DMS79 (cell line): ENCODE measurements around the gene PLPPR5.

Experiments
- DNase-seq: peaks from one replicate; lab custom pipeline; 2025; lab: John Stamatoyannopoulos, UW

Gene PLPPR5

DNA sequence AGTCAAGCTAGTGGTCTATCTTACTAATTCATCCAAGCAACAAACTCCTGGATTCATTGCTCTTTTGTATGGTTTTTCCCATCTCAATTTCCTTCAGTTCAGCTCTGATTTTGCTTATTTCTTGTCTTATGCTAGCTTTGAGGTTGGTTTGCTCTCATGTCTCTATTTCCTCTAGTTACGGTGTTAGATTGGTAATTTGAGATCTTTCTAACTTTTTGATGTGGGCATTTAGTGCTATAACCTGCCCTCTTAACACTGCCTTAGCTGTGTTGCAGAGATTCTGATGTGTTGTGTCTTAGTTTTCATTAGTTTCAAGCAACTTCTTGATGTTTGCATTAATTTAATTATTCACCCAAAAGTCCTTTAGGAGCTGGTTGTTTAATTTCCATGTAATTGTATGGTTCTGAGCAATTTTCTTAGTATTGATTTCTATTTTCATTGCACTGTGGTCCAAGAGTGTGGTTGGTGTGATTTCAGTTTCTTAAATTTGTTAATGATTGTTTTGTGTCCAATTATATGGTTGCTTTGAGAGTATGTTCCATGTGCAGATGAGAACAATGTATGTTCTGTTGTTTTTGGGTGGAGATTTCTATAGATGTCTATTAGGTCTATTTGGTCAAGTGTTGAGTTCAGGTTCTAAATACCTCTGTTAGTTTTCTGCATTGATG is 154.6 kb downstream of the PLPPR5 start:
- no peak for DNase-seq

- no peak for DNase-seq
Observed at GRCh38 chr1:98842241-98842640, 162.4 kb downstream of the PLPPR5 start.
